ENCODE measurements around the gene CCDC85C. TPM values are rescaled to one million over a fixed set of nuclear protein-coding genes. Genes with fewer than 3 reads are reported as not detected.

CCDC85C gene
- total RNA-seq, 2 donors from 2014 or later = 32.8 to 45.8 TPM

DNA sequence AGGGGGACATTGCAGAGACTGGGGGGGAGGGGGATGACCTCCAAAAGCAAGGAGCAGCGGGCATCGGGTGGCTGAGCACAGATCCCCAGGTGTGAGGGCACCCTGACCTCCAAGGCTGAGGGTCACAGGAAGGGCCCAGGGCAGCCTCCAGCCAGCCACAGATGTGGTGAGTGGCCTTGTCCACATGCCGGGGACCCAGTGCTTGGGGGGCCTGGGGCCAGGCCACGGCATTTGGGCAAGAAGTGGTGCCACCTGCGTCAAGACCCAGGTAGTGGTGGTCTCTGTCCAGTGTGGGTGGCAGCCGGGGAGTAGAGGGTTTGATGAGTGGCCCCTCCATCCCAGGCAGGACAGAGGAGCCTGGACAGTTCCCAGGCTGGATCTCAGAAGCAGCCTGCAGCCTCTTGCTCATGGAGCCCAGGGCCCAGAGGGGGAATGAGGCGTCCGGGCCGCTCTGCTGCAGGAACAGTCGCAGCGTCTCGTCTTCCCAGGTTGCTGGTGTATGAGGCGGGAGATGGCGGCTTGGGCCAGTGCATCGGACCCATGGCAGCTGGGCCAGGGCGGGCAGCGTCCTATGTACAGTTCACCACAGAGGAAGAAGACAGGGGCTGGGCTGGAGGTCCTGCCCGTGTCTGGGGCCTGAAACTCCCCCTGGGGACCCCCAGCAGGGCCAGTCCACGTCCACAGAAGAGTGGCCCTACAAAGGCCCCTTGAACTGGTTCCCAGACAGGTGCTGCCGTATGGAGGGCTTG, 89.3 kb downstream of the CCDC85C start:
- WGBS, 2 experiments (ENCODE audit: insufficient coverage in 1 of 2, insufficient read length in 1 of 2) = 94 to 99% methylated on average over 12 to 20 of the region's 20 CpGs
- Histone ChIP-seq H3K27me3 (ENCODE audit: control insufficient read depth, insufficient read depth, low read length, poor library complexity, severe bottlenecking) (no peaks in the 10 kb centered on the region), H3K4me1 (ENCODE audit: control insufficient read depth, insufficient read depth, low read length) (no peaks in the 10 kb centered on the region), H3K9me3 (ENCODE audit: control insufficient read depth, low read length) (no peaks in the 10 kb centered on the region), H3K4me3 (ENCODE audit: low read length) (no peak overlapping the region), H3K27ac (ENCODE audit: low read depth, low read length) (no peak overlapping the region), H3K36me3 (ENCODE audit: control insufficient read depth, insufficient read depth, low read length) (peaks cover 22% of the 10 kb centered on the region), H3K9ac (ENCODE audit: extremely low read depth, low read length, poor library complexity, severe bottlenecking) (no peak overlapping the region)
- peaks cover 9% of the 10 kb centered on the region for H3K36me3 Mint-ChIP-seq (ENCODE audit: low read depth)
- H3K4me3 Mint-ChIP-seq = no peak overlapping the region
- no peak overlapping the region for H3K27ac Mint-ChIP-seq
- no peaks in the 10 kb centered on the region for H3K9me3 Mint-ChIP-seq
- TF ChIP-seq, protein P1, sequence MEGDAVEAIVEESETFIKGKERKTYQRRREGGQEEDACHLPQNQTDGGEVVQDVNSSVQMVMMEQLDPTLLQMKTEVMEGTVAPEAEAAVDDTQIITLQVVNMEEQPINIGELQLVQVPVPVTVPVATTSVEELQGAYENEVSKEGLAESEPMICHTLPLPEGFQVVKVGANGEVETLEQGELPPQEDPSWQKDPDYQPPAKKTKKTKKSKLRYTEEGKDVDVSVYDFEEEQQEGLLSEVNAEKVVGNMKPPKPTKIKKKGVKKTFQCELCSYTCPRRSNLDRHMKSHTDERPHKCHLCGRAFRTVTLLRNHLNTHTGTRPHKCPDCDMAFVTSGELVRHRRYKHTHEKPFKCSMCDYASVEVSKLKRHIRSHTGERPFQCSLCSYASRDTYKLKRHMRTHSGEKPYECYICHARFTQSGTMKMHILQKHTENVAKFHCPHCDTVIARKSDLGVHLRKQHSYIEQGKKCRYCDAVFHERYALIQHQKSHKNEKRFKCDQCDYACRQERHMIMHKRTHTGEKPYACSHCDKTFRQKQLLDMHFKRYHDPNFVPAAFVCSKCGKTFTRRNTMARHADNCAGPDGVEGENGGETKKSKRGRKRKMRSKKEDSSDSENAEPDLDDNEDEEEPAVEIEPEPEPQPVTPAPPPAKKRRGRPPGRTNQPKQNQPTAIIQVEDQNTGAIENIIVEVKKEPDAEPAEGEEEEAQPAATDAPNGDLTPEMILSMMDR (conservative IDR thresholded peaks at IDR 0.05) = no peak
- no peak for DNase-seq
- H3K4me1 Mint-ChIP-seq = peaks cover 3% of the 10 kb centered on the region
- no peaks in the 10 kb centered on the region for H3K27me3 Mint-ChIP-seq (ENCODE audit: insufficient read depth)

DNA sequence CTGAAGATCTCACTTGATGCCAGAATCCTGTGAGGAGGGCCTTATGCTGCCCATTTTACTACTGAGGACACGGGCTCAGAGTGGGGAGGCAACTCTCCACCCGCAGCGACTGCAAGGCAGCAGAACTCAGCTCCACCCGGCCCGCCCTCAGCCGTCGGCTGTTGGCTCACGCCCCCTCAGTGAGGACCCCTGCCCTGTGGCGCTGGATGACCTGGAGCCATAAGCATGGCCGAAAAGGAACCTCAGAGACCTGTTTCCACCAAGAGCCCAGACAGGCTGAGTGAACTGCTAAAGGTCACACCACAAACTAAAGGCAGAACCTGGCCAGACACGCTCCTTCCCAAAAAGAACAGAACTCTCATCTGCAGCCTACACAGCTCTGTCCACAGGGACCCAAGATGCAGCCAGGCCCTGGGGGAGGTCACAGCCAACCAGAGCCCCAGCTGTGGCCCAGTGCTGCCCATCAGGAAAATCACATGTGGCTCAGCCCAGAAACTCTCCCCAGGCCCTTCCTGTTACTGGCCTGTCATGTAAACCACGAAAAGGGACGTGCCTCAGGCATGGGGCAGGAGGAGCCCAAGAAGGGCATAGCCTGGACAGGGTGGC, 90.0 kb downstream of the CCDC85C start:
- Mint-ChIP-seq H3K4me3 (no peak overlapping the region), H3K36me3 (ENCODE audit: low read depth) (peaks cover 10% of the 10 kb centered on the region), H3K27me3 (ENCODE audit: insufficient read depth) (no peaks in the 10 kb centered on the region), H3K4me1 (peaks cover 3% of the 10 kb centered on the region), H3K9me3 (no peaks in the 10 kb centered on the region), H3K27ac (peak overlapping the region; percentile 14)
- Histone ChIP-seq H3K9me3 (ENCODE audit: control insufficient read depth, low read length) (no peaks in the 10 kb centered on the region), H3K36me3 (ENCODE audit: control insufficient read depth, insufficient read depth, low read length) (peaks cover 29% of the 10 kb centered on the region), H3K4me3 (ENCODE audit: low read length) (no peak overlapping the region), H3K9ac (ENCODE audit: extremely low read depth, low read length, poor library complexity, severe bottlenecking) (no peak overlapping the region), H3K27me3 (ENCODE audit: control insufficient read depth, insufficient read depth, low read length, poor library complexity, severe bottlenecking) (no peaks in the 10 kb centered on the region), H3K4me1 (ENCODE audit: control insufficient read depth, insufficient read depth, low read length) (no peaks in the 10 kb centered on the region), H3K27ac (ENCODE audit: low read depth, low read length) (no peak overlapping the region)
- WGBS, 2 experiments (ENCODE audit: insufficient coverage in 1 of 2, insufficient read length in 1 of 2) = 90 to 92% methylated on average over 9 to 13 of the region's 13 CpGs
- TF ChIP-seq, protein P1 (conservative IDR thresholded peaks at IDR 0.05) = no peak
- peak; percentile 48 for DNase-seq

DNA sequence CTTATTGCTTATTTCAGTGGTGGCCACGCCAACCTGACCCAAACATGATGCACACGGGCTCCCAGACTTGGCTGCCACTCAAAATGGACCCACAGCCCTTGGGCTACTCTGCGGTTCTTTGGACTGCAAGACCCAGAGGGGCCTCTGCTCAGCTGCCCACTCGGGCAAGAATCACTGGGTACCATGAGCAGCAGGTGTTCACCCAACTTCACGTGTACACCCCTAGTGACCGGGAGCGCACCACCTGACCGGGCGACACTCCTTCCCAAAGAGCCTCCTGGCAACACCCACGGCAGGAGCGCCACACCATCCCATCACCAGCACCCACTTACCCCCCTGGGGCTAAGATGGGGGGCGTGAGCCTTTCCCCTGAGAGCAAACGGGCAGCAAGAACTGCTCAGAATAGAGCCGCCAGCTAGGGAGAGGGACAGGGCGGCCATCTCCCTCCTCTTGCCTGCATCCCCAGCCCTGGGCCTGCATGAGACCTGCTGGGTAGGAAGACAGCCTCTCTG, 90.8 kb downstream of the CCDC85C start:
- Mint-ChIP-seq H3K36me3 (ENCODE audit: low read depth) (peaks cover 18% of the 10 kb centered on the region), H3K4me3 (no peak overlapping the region), H3K9me3 (no peaks in the 10 kb centered on the region), H3K27me3 (ENCODE audit: insufficient read depth) (no peaks in the 10 kb centered on the region), H3K4me1 (peaks cover 3% of the 10 kb centered on the region), H3K27ac (no peak overlapping the region)
- WGBS, 2 experiments (ENCODE audit: insufficient coverage in 1 of 2, insufficient read length in 1 of 2) = 94 to 98% methylated on average over 7 to 15 of the region's 15 CpGs
- no peak for DNase-seq
- H3K9me3 ChIP-seq (ENCODE audit: control insufficient read depth, low read length) = no peaks in the 10 kb centered on the region
- peaks cover 37% of the 10 kb centered on the region for H3K36me3 ChIP-seq (ENCODE audit: control insufficient read depth, insufficient read depth, low read length)
- H3K9ac ChIP-seq (ENCODE audit: extremely low read depth, low read length, poor library complexity, severe bottlenecking) = no peak overlapping the region
- H3K4me3 ChIP-seq (ENCODE audit: low read length) = no peak overlapping the region
- TF ChIP-seq, protein P1 (conservative IDR thresholded peaks at IDR 0.05) = no peak
- no peak overlapping the region for H3K27ac ChIP-seq (ENCODE audit: low read depth, low read length)
- no peaks in the 10 kb centered on the region for H3K4me1 ChIP-seq (ENCODE audit: control insufficient read depth, insufficient read depth, low read length)
- H3K27me3 ChIP-seq (ENCODE audit: control insufficient read depth, insufficient read depth, low read length, poor library complexity, severe bottlenecking) = no peaks in the 10 kb centered on the region

Data from endodermal cell (in vitro differentiated cells).